ENCODE measurements around the gene SLIT3.
A peak's percentile ranks its signal among the peaks of the same experiment; 100 is the strongest.

The SLIT3 gene

DNA sequence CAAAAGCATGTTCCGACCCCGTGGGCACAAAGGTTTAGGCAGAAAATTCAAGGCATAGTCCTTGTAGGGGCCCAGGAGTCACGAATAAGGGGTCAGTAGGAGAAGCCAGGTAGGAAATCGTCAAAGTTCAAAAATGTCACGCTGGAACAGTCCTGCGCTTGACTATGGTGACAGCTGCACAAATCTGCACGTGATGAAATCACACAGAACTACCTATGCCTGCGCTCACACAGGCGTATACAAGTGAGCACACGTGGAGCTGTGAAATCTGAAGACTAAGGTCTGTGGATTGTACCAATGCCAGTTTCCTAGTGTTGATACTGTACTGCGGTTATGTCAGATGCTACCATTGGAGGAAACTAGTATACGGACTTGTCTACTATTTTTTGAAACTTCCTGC is 418.7 kb downstream of the SLIT3 start:
- no peak overlapping the region for H3K27ac ChIP-seq (ENCODE audit: low read depth, low read length)
- H3K4me3 ChIP-seq (ENCODE audit: low read length) = no peak overlapping the region
- peaks cover 3% of the 10 kb centered on the region; the same call in 1 of the 2 replicates for H3F3A ChIP-seq (ENCODE audit: control insufficient read depth, insufficient read depth)
- H3K36me3 ChIP-seq (ENCODE audit: control insufficient read depth, low read length) = no peaks in the 10 kb centered on the region
- H3K27me3 ChIP-seq (ENCODE audit: control insufficient read depth, low read length) = peaks cover 47% of the 10 kb centered on the region
- H3K9me2 ChIP-seq (replicated peaks; ENCODE audit: control insufficient read depth, low read length) = no peaks in the 10 kb centered on the region
- H3K79me2 ChIP-seq (ENCODE audit: control insufficient read depth, low read length) = no peaks in the 10 kb centered on the region
- no peaks in the 10 kb centered on the region for H3K9me3 ChIP-seq (ENCODE audit: control insufficient read depth, insufficient read depth, low read length)
- H3K4me1 ChIP-seq (ENCODE audit: control insufficient read depth, low read length) = peaks cover 29% of the 10 kb centered on the region
- TF ChIP-seq, protein P1, sequence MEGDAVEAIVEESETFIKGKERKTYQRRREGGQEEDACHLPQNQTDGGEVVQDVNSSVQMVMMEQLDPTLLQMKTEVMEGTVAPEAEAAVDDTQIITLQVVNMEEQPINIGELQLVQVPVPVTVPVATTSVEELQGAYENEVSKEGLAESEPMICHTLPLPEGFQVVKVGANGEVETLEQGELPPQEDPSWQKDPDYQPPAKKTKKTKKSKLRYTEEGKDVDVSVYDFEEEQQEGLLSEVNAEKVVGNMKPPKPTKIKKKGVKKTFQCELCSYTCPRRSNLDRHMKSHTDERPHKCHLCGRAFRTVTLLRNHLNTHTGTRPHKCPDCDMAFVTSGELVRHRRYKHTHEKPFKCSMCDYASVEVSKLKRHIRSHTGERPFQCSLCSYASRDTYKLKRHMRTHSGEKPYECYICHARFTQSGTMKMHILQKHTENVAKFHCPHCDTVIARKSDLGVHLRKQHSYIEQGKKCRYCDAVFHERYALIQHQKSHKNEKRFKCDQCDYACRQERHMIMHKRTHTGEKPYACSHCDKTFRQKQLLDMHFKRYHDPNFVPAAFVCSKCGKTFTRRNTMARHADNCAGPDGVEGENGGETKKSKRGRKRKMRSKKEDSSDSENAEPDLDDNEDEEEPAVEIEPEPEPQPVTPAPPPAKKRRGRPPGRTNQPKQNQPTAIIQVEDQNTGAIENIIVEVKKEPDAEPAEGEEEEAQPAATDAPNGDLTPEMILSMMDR (IDR thresholded peaks at IDR 0.05; ENCODE audit: low read depth, low read length, poor library complexity, severe bottlenecking) = no peak
- no peak for TF ChIP-seq EZH2phosphoT487 (IDR thresholded peaks at IDR 0.05; ENCODE audit: borderline replicate concordance, low read length)
- no peak overlapping the region for H3K4me2 ChIP-seq (ENCODE audit: low read length)
- no peaks in the 10 kb centered on the region for H4K20me1 ChIP-seq (ENCODE audit: control insufficient read depth, insufficient read depth, low read depth, low read length)

DNA sequence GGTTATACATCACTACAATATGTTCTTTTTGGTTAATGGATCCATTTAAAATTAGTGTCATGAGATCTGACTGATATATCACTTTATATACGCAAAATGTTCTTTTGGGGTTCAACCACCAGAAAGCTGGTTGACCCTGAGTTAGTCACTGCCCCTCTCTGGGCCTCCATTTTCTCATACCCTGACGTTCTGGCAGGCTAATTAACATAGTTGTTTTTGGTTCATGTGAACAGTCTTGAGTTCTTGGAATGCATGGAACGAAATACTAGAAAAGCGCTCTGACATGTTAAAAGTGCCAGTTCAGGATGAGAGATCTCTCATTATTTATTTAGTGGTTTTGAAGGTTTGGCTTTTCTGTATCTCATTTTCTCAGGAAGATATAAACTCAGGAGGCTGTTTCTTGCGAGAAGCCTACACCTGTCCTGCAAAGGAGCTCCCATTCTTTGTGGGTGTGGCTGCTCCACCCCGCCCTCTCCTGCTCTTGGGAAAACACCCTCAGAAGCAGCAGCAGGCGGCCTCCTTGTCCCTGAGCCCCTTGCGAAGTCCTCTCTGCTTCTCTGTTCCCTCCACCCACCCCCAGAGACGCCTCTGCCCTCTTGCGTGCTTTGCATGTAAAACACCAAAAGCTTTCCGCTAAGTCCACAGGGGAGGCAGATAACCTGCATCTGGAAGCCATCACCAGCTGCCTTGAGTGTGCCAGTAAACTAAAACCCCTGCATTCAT is 419.4 kb downstream of the SLIT3 start:
- Histone ChIP-seq H3K27me3 (ENCODE audit: control insufficient read depth, low read length) (peaks cover 44% of the 10 kb centered on the region), H3K79me2 (ENCODE audit: control insufficient read depth, low read length) (no peaks in the 10 kb centered on the region), H3F3A (ENCODE audit: control insufficient read depth, insufficient read depth) (peaks cover 3% of the 10 kb centered on the region; the same call in 1 of the 2 replicates), H4K20me1 (ENCODE audit: control insufficient read depth, insufficient read depth, low read depth, low read length) (no peaks in the 10 kb centered on the region), H3K4me1 (ENCODE audit: control insufficient read depth, low read length) (peaks cover 32% of the 10 kb centered on the region), H3K9me3 (ENCODE audit: control insufficient read depth, insufficient read depth, low read length) (no peaks in the 10 kb centered on the region), H3K36me3 (ENCODE audit: control insufficient read depth, low read length) (no peaks in the 10 kb centered on the region), H3K4me3 (ENCODE audit: low read length) (no peak overlapping the region), H3K9me2 (replicated peaks; ENCODE audit: control insufficient read depth, low read length) (no peaks in the 10 kb centered on the region), H3K4me2 (ENCODE audit: low read length) (no peak overlapping the region), H3K27ac (ENCODE audit: low read depth, low read length) (no peak overlapping the region)
- TF ChIP-seq EZH2phosphoT487 (IDR thresholded peaks at IDR 0.05; ENCODE audit: borderline replicate concordance, low read length) = no peak
- TF ChIP-seq, protein P1 (IDR thresholded peaks at IDR 0.05; ENCODE audit: low read depth, low read length, poor library complexity, severe bottlenecking) = no peak

DNA sequence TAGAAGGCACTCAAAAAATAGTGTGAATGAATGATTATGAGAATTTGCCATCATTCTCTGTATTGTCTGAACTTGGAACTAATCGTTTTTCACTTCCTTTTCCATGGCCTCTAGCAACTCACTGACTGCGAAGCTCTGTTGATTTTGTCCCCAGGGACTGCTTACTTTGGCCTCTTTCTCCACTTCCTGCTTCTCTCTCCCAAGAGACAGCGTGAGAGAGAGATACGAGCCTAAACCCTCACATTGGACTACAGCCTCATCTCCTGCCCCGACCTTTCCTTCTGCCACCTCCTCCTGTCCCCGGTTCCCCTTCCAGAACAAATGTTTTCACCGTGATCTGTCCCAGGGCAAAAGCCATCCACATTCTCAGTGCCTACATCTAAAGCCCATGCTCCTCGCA is 421.0 kb downstream of the SLIT3 start:
- H3K4me1 ChIP-seq (ENCODE audit: control insufficient read depth, low read length) = peaks cover 32% of the 10 kb centered on the region
- TF ChIP-seq, protein P1 (IDR thresholded peaks at IDR 0.05; ENCODE audit: low read depth, low read length, poor library complexity, severe bottlenecking) = no peak
- TF ChIP-seq EZH2phosphoT487 (IDR thresholded peaks at IDR 0.05; ENCODE audit: borderline replicate concordance, low read length) = no peak

More for the DNA sequence above, 421.0 kb downstream of the SLIT3 start:
- H3K9me3 ChIP-seq (ENCODE audit: control insufficient read depth, insufficient read depth, low read length) = no peaks in the 10 kb centered on the region
- H3K27ac ChIP-seq (ENCODE audit: low read depth, low read length) = no peak overlapping the region
- no peaks in the 10 kb centered on the region for H4K20me1 ChIP-seq (ENCODE audit: control insufficient read depth, insufficient read depth, low read depth, low read length)
- peak overlapping the region; percentile 35 for H3K4me3 ChIP-seq (ENCODE audit: low read length)
- H3K36me3 ChIP-seq (ENCODE audit: control insufficient read depth, low read length) = no peaks in the 10 kb centered on the region
- H3F3A ChIP-seq (ENCODE audit: control insufficient read depth, insufficient read depth) = peaks cover 3% of the 10 kb centered on the region; the same call in 1 of the 2 replicates
- no peaks in the 10 kb centered on the region for H3K9me2 ChIP-seq (replicated peaks; ENCODE audit: control insufficient read depth, low read length)
- H3K79me2 ChIP-seq (ENCODE audit: control insufficient read depth, low read length) = no peaks in the 10 kb centered on the region
- peaks cover 43% of the 10 kb centered on the region for H3K27me3 ChIP-seq (ENCODE audit: control insufficient read depth, low read length)
- peak overlapping the region; percentile 54 for H3K4me2 ChIP-seq (ENCODE audit: low read length)

All from DOHH2 (cell line).